Measurements from ENCODE around the gene HLA-DPA1.
A peak's percentile ranks its signal among the peaks of the same experiment; 100 is the strongest.

Gene HLA-DPA1

GRCh38 chr6:33017694-33018353 is 55.6 kb downstream of the HLA-DPA1 start:
- DNase-seq (ENCODE audit: low spot score): no peak

DNA sequence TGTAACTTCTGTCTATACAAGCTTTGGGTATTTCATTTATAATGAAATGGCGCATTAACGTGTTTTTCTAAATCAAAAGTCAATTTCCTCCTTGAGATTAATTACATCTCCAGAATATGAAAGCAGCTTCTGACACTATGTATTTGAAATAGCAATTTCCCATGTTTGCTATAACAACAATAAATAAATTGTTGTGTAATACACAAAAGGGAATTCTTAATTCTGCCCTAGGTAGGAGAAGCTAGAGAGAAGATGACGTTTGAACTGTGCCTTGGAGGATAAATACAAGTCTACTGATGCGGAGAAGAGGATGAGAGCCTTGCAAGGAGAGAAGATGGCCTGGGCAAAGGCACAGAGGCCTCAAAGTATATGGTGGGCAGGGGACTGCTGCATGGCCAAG is 56.4 kb downstream of the HLA-DPA1 start:
- no peak for DNase-seq (ENCODE audit: low spot score)

DNA sequence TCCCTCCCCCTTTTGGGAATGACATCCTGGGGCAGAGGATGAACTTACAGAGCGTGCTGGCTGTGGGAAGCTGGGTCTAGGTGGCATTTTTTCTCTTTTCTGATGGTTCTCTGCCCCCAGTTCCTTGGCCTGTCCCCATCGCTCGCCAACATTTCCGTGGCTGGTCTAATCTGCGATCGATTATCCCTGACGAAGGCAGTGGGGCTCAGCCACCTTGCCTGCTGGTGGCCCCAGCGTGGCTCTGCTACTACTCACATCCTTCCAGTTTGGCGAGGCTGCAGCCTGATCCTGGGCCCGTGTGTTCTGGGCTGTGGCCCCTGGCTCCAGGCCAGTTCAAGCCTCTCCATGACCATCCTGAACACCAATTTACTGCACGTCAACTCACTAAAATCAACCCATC is 57.7 kb downstream of the HLA-DPA1 start:
- no peak for DNase-seq (ENCODE audit: low spot score)

DNA sequence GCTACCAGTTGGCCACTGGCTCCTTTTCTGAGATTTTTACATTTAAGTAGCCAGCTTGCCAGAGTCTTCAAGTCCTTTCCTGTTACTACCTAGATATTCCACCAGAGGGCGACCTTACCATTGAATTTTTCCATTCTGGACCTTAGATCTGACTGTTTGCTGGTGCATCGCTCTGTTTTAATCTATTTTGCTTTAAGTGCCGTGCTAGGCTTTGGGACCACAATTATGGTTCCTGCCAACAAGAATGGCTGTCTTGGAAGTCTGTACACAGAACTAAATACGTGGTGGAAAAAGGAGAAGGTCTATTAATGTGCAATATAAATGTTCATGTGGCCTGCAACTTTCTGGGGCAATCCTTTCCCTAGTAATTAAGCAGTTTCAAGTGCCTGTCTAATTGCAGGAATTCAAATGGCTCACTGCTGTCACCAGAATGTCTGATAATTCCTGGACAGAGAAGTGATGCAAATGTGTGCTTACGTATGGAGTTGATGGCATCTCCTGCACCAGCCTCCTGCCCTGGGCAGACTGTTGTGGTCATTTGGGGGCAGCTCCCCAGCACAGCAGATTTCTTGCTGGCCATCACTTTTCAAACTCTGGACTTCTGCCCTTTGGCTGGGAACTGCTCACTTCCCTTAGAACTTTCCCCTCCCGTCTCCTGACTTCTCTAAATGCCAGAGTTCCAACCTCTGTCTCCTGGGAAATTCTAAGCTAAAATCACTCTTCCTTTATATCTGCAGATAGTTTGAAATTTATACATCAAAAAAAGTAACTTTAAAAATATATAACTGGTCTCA is 58.4 kb downstream of the HLA-DPA1 start:
- peak; percentile 66 for DNase-seq (ENCODE audit: low spot score)

All from D341Med (cell line).